ENCODE results near the gene HNF1A. TPM values are rescaled to one million over a fixed set of nuclear protein-coding genes. Genes with fewer than 3 reads are reported as not detected.

Gene HNF1A
- total and polyA plus RNA-seq, 10 of the 15 experiments (the other 5 are each of a cell fraction or from before 2014, with no cell fraction given) = 0.10 TPM; not detected in 9

GRCh38 chr12:120997448-120997847 lies 19.1 kb downstream of the HNF1A start:
- intact Hi-C loops (cut with micrococcal nuclease; ENCODE audit: unreplicated experiment) = no loop called here
- Histone ChIP-seq H3K27me3 (replicated peaks in 1 of 2; ENCODE audit: control insufficient read depth in 2 of 2, insufficient read depth in 2 of 2, low read length in 1 of 2) (no peaks in the 10 kb centered on the region), H3K4me2 (ENCODE audit: control insufficient read depth, insufficient read depth) (no peak overlapping the region), H2AFZ (ENCODE audit: control insufficient read depth, low read depth, low read length) (no peak overlapping the region), H3K9me3 (replicated peaks; ENCODE audit: control insufficient read depth, insufficient read depth, low read length) (no peaks in the 10 kb centered on the region), H3K36me3 (ENCODE audit: control insufficient read depth in 2 of 2, insufficient read depth in 2 of 2, low read length in 1 of 2) (no peaks in the 10 kb centered on the region), H3K27ac (ENCODE audit: control insufficient read depth, insufficient read depth) (no peak overlapping the region), H3K4me1 (ENCODE audit: control insufficient read depth, insufficient read depth, low read length) (no peaks in the 10 kb centered on the region), H3K4me3 (no peak overlapping the region), H4K20me1 (ENCODE audit: control insufficient read depth, insufficient read depth) (no peaks in the 10 kb centered on the region), H3K9ac (ENCODE audit: control insufficient read depth, insufficient read depth, low read length) (no peak overlapping the region), H3K79me2 (ENCODE audit: control insufficient read depth, insufficient read depth, low read length) (no peaks in the 10 kb centered on the region)
- ATAC-seq = no peak
- FAIRE-seq = no peak
- SMC1A ChIA-PET (ENCODE audit: uncharacterized antibody, unreplicated experiment) = no interaction called here
- RAD21 ChIA-PET (ENCODE audit: unreplicated experiment) = no interaction called here
- CTCF ChIA-PET = no interaction called here
- WGBS (ENCODE audit: insufficient coverage, insufficient replicate concordance, low lambda C conversion rate, missing lambda C conversion rate) = 67% methylated on average over 9 of the region's 9 CpGs
- POLR2A ChIA-PET = no interaction called here
- no peak for TF ChIP-seq WRNIP1 (IDR thresholded peaks at IDR 0.05; ENCODE audit: borderline replicate concordance, low read depth, low read length)
- no peak for TF ChIP-seq CHD1 (IDR thresholded peaks at IDR 0.05; ENCODE audit: low read depth, low read length)
- TF ChIP-seq ZNF687 (IDR thresholded peaks at IDR 0.05) = no peak
- no peak for TF ChIP-seq SP1 (IDR thresholded peaks at IDR 0.05; ENCODE audit: low read depth, low read length)
- TF ChIP-seq ELK1 (IDR thresholded peaks at IDR 0.05; ENCODE audit: low read depth, low read length) = no peak
- TF ChIP-seq PML (IDR thresholded peaks at IDR 0.05; ENCODE audit: low read length) = no peak
- no peak for TF ChIP-seq ZBTB11 (CRISPR knock-in tag; IDR thresholded peaks at IDR 0.05)
- TF ChIP-seq SREBF2 (IDR thresholded peaks at IDR 0.05; ENCODE audit: low read length) = no peak
- TF ChIP-seq IRF3 (IDR thresholded peaks at IDR 0.05) = no peak
- no peak for TF ChIP-seq RAD21 (IDR thresholded peaks at IDR 0.05; ENCODE audit: insufficient read depth, low read depth, low read length)
- no peak for TF ChIP-seq ZNF24 (IDR thresholded peaks at IDR 0.05)
- in situ Hi-C loops (cut with MboI) = no loop called here
- no TSS peak for BruUV-seq (replicated peaks)
- no peak for DNase-seq (ENCODE audit: low read depth, low spot score)

Data from GM12878 (cell line).